Bronchial epithelial cell (primary cell): ENCODE results near the gene NMNAT2. TPM values are rescaled to one million over a fixed set of nuclear protein-coding genes. Genes with fewer than 3 reads are reported as not detected.

Experiments used
- DNase-seq: peaks from one replicate; pipeline ENCODE4 v3.0.0-alpha.2; 2010; ENCODE audit warnings: low read depth
- FAIRE-seq: peaks from 2 replicates; lab custom pipeline; 2011; peaks lifted over from hg19 to GRCh38; lab: Jason Lieb, UNC
- H3K27me3 ChIP-seq: 2 replicates; pipeline ENCODE4 v1.5.1; 2011; ENCODE audit warnings: low read length; ENCODE audit not compliant: control insufficient read depth, insufficient read depth
- H3K36me3 ChIP-seq: 2 replicates; pipeline ENCODE4 v1.5.1; 2011; ENCODE audit warnings: low read length; ENCODE audit not compliant: control insufficient read depth, insufficient read depth
- H3K4me3 ChIP-seq: 2 replicates; pipeline ENCODE4 v1.5.1; 2011; ENCODE audit warnings: mild to moderate bottlenecking, low read depth, low read length, control low read depth
- total RNA-seq: library from RNA; depleted of rRNA; stranded (reverse); fragments of >200 nt; gene quantifications from 2 replicates; pipeline ENCODE4 v1.2.1, GENCODE V29; 2014
- TF ChIP-seq, protein P1 (sequence below): IDR thresholded peaks from 2 replicates; pipeline ENCODE4 v1.5.1; 2011; ENCODE audit warnings: mild to moderate bottlenecking, moderate library complexity, low read length, control low read depth, inconsistent platforms; ENCODE audit not compliant: insufficient read depth, severe bottlenecking

Gene NMNAT2
- total RNA-seq, 1 donor from 2014 or later, result 0.26 TPM

DNA sequence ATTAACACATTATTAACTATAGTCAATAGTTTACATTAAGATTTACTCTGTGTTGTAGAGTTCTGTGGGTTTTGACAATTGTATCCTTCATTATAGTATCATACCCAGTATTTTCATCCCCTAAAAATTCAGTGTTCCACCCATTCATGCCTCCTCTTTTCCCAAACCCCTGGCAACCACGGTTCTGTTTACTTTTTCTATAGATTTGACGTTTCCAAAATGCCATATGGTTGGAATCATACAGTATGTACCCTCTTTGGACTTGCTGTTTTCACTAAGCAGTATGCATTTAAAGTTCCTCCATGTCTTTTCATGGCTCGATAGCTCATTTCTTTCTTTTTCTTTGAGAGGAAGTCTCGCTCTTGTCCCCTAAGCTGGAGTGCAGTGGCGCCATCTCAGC lies 122.7 kb downstream of the NMNAT2 start:
- TF ChIP-seq, protein P1, sequence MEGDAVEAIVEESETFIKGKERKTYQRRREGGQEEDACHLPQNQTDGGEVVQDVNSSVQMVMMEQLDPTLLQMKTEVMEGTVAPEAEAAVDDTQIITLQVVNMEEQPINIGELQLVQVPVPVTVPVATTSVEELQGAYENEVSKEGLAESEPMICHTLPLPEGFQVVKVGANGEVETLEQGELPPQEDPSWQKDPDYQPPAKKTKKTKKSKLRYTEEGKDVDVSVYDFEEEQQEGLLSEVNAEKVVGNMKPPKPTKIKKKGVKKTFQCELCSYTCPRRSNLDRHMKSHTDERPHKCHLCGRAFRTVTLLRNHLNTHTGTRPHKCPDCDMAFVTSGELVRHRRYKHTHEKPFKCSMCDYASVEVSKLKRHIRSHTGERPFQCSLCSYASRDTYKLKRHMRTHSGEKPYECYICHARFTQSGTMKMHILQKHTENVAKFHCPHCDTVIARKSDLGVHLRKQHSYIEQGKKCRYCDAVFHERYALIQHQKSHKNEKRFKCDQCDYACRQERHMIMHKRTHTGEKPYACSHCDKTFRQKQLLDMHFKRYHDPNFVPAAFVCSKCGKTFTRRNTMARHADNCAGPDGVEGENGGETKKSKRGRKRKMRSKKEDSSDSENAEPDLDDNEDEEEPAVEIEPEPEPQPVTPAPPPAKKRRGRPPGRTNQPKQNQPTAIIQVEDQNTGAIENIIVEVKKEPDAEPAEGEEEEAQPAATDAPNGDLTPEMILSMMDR, result no peak
- no peak for FAIRE-seq

DNA sequence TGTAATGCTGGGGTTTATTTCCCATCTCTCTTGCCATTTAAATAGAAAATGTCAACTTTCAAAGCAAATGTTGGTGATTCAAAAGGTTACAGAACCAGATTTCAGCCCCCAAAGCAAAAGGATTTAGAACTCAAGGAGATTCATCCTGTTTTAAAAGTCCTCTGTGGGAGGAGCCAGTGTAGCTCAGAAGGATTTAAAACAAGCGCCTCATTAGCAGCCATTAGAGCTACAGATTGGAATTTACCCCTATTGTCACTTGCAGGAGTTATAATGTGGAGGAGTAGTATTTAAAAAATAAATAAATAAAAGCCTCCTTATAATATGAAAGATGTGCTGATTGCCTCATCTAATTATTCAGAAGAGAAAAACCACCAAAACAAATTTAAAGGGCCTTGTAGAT lies 124.3 kb downstream of the NMNAT2 start:
- DNase-seq, result no peak
- TF ChIP-seq, protein P1, result no peak
- no peaks in the 10 kb centered on the region for H3K36me3 ChIP-seq
- FAIRE-seq, result no peak
- H3K4me3 ChIP-seq, result no peak overlapping the region
- peaks cover 2% of the 10 kb centered on the region for H3K27me3 ChIP-seq

More for the DNA sequence above, 122.7 kb downstream of the NMNAT2 start:
- Histone ChIP-seq H3K36me3 (no peaks in the 10 kb centered on the region), H3K4me3 (no peak overlapping the region), H3K27me3 (no peaks in the 10 kb centered on the region)
- no peak for DNase-seq

DNA sequence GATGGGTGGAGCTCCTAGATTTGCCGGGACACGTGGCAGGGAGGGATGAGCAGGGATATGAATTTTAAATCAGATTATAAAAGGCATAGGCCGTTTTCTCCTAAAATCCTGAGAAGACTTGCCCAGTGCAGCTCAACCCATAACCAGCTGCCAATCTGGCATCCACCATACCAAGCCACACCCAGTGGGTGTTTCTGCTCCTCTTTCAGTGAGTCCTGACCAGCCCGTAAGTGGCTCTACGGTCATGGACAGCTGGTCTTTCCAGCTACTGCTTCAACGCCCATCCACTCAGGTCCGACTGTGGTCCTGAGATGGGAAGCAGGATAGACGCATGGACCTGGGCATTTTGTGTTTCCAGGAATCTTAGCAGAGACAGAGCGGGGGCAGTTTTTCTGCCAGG lies 124.9 kb downstream of the NMNAT2 start:
- H3K36me3 ChIP-seq, result no peaks in the 10 kb centered on the region
- DNase-seq (no peak), FAIRE-seq (no peak)
- no peak overlapping the region for H3K4me3 ChIP-seq
- TF ChIP-seq, protein P1, result no peak
- peaks cover 2% of the 10 kb centered on the region for H3K27me3 ChIP-seq

DNA sequence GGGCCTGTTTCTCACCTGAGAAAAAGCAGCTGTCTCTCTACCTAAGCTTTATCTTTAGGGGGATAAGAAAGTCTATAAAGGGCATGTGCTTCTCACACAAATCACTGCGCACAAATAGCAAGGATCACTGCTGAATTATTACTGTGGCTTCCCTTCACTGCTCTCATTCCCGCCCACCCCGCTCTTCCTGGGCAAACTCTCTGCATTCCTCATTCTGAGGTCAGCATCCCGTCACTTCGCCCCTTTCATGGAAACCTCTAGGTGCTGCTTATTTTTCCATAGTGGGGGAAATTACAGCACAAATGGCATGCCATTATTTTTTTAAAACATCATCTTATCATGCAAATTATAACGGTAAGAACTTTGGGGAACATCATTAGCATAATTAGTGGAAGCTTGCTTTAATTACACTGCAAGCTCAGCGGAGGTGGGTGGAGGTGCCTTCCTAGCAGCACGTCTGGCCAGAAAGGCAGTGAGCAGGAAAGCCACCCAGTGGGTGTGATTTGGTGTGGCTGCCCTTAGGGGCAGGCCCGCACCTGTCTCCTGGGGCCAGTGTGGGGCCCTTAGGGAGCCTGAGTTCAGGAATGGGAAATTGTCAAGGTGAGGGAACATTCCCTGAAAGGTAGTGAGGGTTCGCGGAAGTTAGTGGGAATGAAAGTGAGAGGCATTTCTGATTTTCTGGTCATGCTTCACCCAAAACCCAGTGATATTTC lies 126.2 kb downstream of the NMNAT2 start:
- H3K36me3 ChIP-seq, result no peaks in the 10 kb centered on the region

DNA sequence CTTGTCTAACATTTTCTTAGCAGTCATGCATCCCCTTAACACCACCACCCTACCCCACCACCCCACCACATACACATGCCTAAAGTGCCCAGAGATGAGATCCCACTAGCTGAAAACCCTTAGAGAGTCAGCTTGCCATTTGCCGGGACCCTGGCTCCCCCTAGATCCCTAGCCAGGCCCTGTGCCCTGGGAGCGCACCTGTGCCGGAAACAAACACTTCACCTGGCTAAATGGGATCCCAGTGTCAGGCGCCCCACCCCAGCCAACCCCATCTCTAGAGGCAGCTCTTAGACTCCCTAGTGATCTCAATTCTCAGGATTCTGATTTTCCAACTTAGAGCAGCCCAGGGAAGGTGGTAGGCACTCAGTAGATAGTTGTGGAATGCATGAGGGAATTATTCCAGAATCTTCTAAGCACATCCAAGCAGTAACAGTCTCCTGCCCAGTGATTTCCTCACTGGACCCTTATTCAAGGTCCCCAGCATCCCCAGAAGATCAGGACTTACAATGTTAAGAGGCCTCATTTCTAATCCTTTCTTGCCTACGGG lies 126.9 kb downstream of the NMNAT2 start:
- no peak for FAIRE-seq
- TF ChIP-seq, protein P1, result no peak
- peaks cover 2% of the 10 kb centered on the region for H3K27me3 ChIP-seq
- no peak overlapping the region for H3K4me3 ChIP-seq
- no peak for DNase-seq
- H3K36me3 ChIP-seq, result no peaks in the 10 kb centered on the region

More for the DNA sequence above, 126.2 kb downstream of the NMNAT2 start:
- TF ChIP-seq, protein P1, result no peak
- FAIRE-seq, result no peak
- Histone ChIP-seq H3K4me3 (no peak overlapping the region), H3K27me3 (peaks cover 2% of the 10 kb centered on the region)
- no peak for DNase-seq
